Psoas muscle (tissue), 8 donors: ENCODE measurements around the gene SNCG. TPM values are rescaled to one million over a fixed set of nuclear protein-coding genes. Genes with fewer than 3 reads are reported as not detected.

ENCODE experiments used
- ATAC-seq, 4 donors: fragments of 200-7000 bp; cut with Tn5 transposase; one replicate each; pipeline ENCODE4 v1.9.1; 2020; ENCODE audit warnings: moderate library complexity in 3 of 4, mild to moderate bottlenecking in 2 of 4
- DNase-seq, 2 donors: peaks; one replicate each; pipeline ENCODE4 v3.0.0-alpha.2; 2020
- H3K27ac ChIP-seq: fragments of 200-600 bp; one replicate; pipeline ENCODE4 v1.8.0; 2022
- H3K27me3 ChIP-seq, 3 donors: fragments of 200-600 bp in 1 of 3; one replicate each; pipeline versions ENCODE4 v1.6.1 to v1.8.0; 2013 to 2022; ENCODE audit warnings: low read length in 2 of 3, mild to moderate bottlenecking in 2 of 3, moderate library complexity in 1 of 3; ENCODE audit not compliant: insufficient read depth in 3 of 3
- H3K36me3 ChIP-seq, 2 donors: fragments of 200-600 bp in 1 of 2; one replicate each; pipeline versions ENCODE4 v1.6.1 to v1.8.0; 2013 to 2022; ENCODE audit warnings: low read depth in 1 of 2, mild to moderate bottlenecking in 1 of 2, moderate library complexity in 1 of 2; ENCODE audit not compliant: insufficient read depth in 1 of 2
- H3K4me1 ChIP-seq: fragments of 200-600 bp; one replicate; pipeline ENCODE4 v1.8.0; 2022
- H3K4me3 ChIP-seq: fragments of 200-600 bp; one replicate; pipeline ENCODE4 v1.8.0; 2022; ENCODE audit warnings: mild to moderate bottlenecking
- H3K9me3 ChIP-seq: fragments of 200-600 bp; one replicate; pipeline ENCODE4 v1.8.0; 2022
- CTCF ChIP-seq: fragments of 200-600 bp; IDR thresholded peaks from one replicate; pipeline ENCODE4 v1.8.0; 2022; ENCODE audit warnings: antibody characterized with exemption
- WGBS, 3 donors: extraction: QIAGEN DNeasy Blood & Tissue Kit; methylation state at CpG; one replicate each; pipeline versions ENCODE4 v1.1.6 to v1.1.7; 2013; 5-methylcytosine and 5-hydroxymethylcytosine counted together
- intact Hi-C, 2 donors: fragments of 100-400 bp; cut with DNase I; formaldehyde crosslinking; loops; one replicate each; pipeline versions ENCODE4 v1.11.0 to v1.14.2; 2022
- polyA plus RNA-seq, 3 donors: library from polyadenylated mRNA; stranded (reverse); fragments of 200-250 nt; gene quantifications; one replicate each; pipeline ENCODE4 v1.2.3, GENCODE V29; 2013
- total RNA-seq, 4 donors: library from RNA; stranded (reverse); fragmentation: NEBNext Ultra II Directional in 2 of 4; extraction: Animal tissue kit (Norgen Biotek cat#: 25700) in 2 of 4; gene quantifications; one replicate each; pipeline versions ENCODE4 v1.2.1 to v1.2.4, GENCODE V29; 2021 to 2023
- donor health status: healthy with polysubstance abuse.
- donor health status: DM: no; HTN: no; CAD: no; lungs with moderate emphysema.
- donor health status: Bipolar disorder and iron deficiency.
- donor health status: healthy.
- donor health status: DM: yes; HTN: yes; CAD: no.
- donor health status: DM: no; HTN: no; CAD: no.
- donor health status: DM: no; HTN: no; CAD: no.
- donor health status: DM: yes; HTN: yes; CAD: no.

SNCG gene
- total and polyA plus RNA-seq, 7 donors: 5.8 to 21.3 (median 11.0) TPM

- intact Hi-C loops: loop anchor here in 1 of 2 donors (2.0 kb wide), 1 partner anchor 277 kb away; no protein-coding TSS in a partner anchor
- peak overlapping the region; percentile 34 for H3K4me3 ChIP-seq
- peaks cover 33% of the 10 kb centered on the region for H3K4me1 ChIP-seq
- DNase-seq (no peak), ATAC-seq (no peak)
- no peak for TF ChIP-seq CTCF
- 47 to 70% (median 62%) methylated on average over 11 of the region's 11 CpGs for WGBS, 3 donors
- H3K27ac ChIP-seq: peak overlapping the region; percentile 65
- no peaks in the 10 kb centered on the region for H3K27me3 ChIP-seq
- no peaks in the 10 kb centered on the region for H3K9me3 ChIP-seq
- H3K36me3 ChIP-seq: no peaks in the 10 kb centered on the region
These were observed 7.7 kb downstream of the SNCG start for GRCh38 chr10:86965986-86966654.

- Histone ChIP-seq H3K36me3 (no peaks in the 10 kb centered on the region), H3K27me3 (no peaks in the 10 kb centered on the region), H3K9me3 (no peaks in the 10 kb centered on the region), H3K4me1 (peaks cover 39% of the 10 kb centered on the region), H3K4me3 (peak overlapping the region; percentile 71), H3K27ac (peak overlapping the region; percentile 92)
- no peak for DNase-seq
- no peak for TF ChIP-seq CTCF
- intact Hi-C loops: loop anchor here in 1 of 2 donors (2.0 kb wide), 1 partner anchor 279 kb away; no protein-coding TSS in a partner anchor
- WGBS, 3 donors: 67 to 80% (median 70%) methylated on average over 7 of the region's 7 CpGs
- no peak for ATAC-seq
These were observed 9.1 kb downstream of the SNCG start for GRCh38 chr10:86967481-86967941.

GRCh38 chr10:86968271-86968993 lies 10.0 kb downstream of the SNCG start, which contains the start of gene ADIRF:
Gene ADIRF, plus strand, starts transcription at chr10:86968482. Its CDS starts 63 bp downstream, at chr10:86968545.
- intact Hi-C loops: no loop called here
- no peaks in the 10 kb centered on the region for H3K9me3 ChIP-seq
- WGBS, 3 donors: 5 to 9% (median 5%) methylated on average over 57 to 59 of the region's 59 CpGs
- no peaks in the 10 kb centered on the region for H3K36me3 ChIP-seq
- peak within 1 kb of the TSS; percentile 92 for H3K27ac ChIP-seq
- peak within 1 kb of the TSS; percentile 71 for H3K4me3 ChIP-seq
- DNase-seq (peak; percentile 65 to 79), ATAC-seq (no peak)
- no peak for TF ChIP-seq CTCF
- peaks cover 39% of the 10 kb centered on the region for H3K4me1 ChIP-seq
- no peaks in the 10 kb centered on the region for H3K27me3 ChIP-seq

GRCh38 chr10:86968994-86969355 lies 10.6 kb downstream of the SNCG start:
- DNase-seq (no peak), ATAC-seq (no peak)
- Histone ChIP-seq H3K4me3 (peak overlapping the region; percentile 71), H3K9me3 (no peaks in the 10 kb centered on the region), H3K36me3 (no peaks in the 10 kb centered on the region), H3K27me3 (no peaks in the 10 kb centered on the region), H3K27ac (peak overlapping the region; percentile 92), H3K4me1 (peaks cover 39% of the 10 kb centered on the region)
- intact Hi-C loops: no loop called here
- 28 to 47% (median 42%) methylated on average over 9 of the region's 9 CpGs for WGBS, 3 donors
- TF ChIP-seq CTCF: no peak
